ENCODE measurements around the gene TPX2.
"Not testable (repeated sequence)": the region's sequence is repeated elsewhere in the genome, so short reads cannot be mapped to it uniquely, and the experiment has no call there.

The TPX2 gene

GRCh38 chr20:31740656-31741323 is 1.7 kb downstream of the TPX2 start:
- peak overlapping the region; percentile 83 for H3K4me3 ChIP-seq (ENCODE audit: control insufficient read depth, low read depth, low read length)
- DNase-seq (ENCODE audit: low read depth) = no peak
- no peak for TF ChIP-seq CTCF (conservative IDR thresholded peaks at IDR 0.05; ENCODE audit: control insufficient read depth, insufficient read depth, low read depth, low read length)

GRCh38 chr20:31746068-31746878 is 7.2 kb downstream of the TPX2 start:
- DNase-seq (ENCODE audit: low read depth) = no peak
- no peak for TF ChIP-seq CTCF (conservative IDR thresholded peaks at IDR 0.05; ENCODE audit: control insufficient read depth, insufficient read depth, low read depth, low read length)
- no peak overlapping the region for H3K4me3 ChIP-seq (ENCODE audit: control insufficient read depth, low read depth, low read length)

GRCh38 chr20:31747028-31747427 is 7.9 kb downstream of the TPX2 start:
- not testable (repeated sequence) for H3K4me3 ChIP-seq (ENCODE audit: control insufficient read depth, low read depth, low read length); DNase-seq (ENCODE audit: low read depth)

- peak; percentile 74 for DNase-seq (ENCODE audit: low read depth)
- no peak for TF ChIP-seq CTCF (conservative IDR thresholded peaks at IDR 0.05; ENCODE audit: control insufficient read depth, insufficient read depth, low read depth, low read length)
These were observed 8.6 kb downstream of the TPX2 start for GRCh38 chr20:31747640-31748039.

GRCh38 chr20:31749223-31749622 is 10.1 kb downstream of the TPX2 start:
- no peak overlapping the region for H3K4me3 ChIP-seq (ENCODE audit: control insufficient read depth, low read depth, low read length)
- TF ChIP-seq CTCF (conservative IDR thresholded peaks at IDR 0.05; ENCODE audit: control insufficient read depth, insufficient read depth, low read depth, low read length) = no peak
- DNase-seq (ENCODE audit: low read depth) = no peak

More at GRCh38 chr20:31747640-31748039, 8.6 kb downstream of the TPX2 start:
- no peak overlapping the region for H3K4me3 ChIP-seq (ENCODE audit: control insufficient read depth, low read depth, low read length)

GRCh38 chr20:31751126-31751525 is 12.0 kb downstream of the TPX2 start:
- DNase-seq (ENCODE audit: low read depth) = peak; percentile 90
- H3K4me3 ChIP-seq (ENCODE audit: control insufficient read depth, low read depth, low read length) = no peak overlapping the region
- no peak for TF ChIP-seq CTCF (conservative IDR thresholded peaks at IDR 0.05; ENCODE audit: control insufficient read depth, insufficient read depth, low read depth, low read length)

GRCh38 chr20:31757254-31757653 is 18.2 kb downstream of the TPX2 start:
- no peak for TF ChIP-seq CTCF (conservative IDR thresholded peaks at IDR 0.05; ENCODE audit: control insufficient read depth, insufficient read depth, low read depth, low read length)
- no peak for DNase-seq (ENCODE audit: low read depth)
- no peak overlapping the region for H3K4me3 ChIP-seq (ENCODE audit: control insufficient read depth, low read depth, low read length)
